HepG2 (cell line): Measurements from ENCODE around the gene PTCD1. TPM values are rescaled to one million over a fixed set of nuclear protein-coding genes. Genes with fewer than 3 reads are reported as not detected.

ENCODE experiments used
- CCAR2 ChIP-seq: fragments of 200-400 bp; formaldehyde crosslinking; optimal IDR thresholded peaks from 2 replicates; pipeline ENCODE3; 2018; ENCODE audit warnings: low read depth, mild to moderate bottlenecking, low read length, moderate library complexity
- ETV5 ChIP-seq: IDR thresholded peaks from 2 replicates; pipeline ENCODE4 v1.6.1; 2018; ENCODE audit warnings: missing biosample characterization, missing genetic modification reagents, inconsistent platforms, borderline replicate concordance
- GABPB1 ChIP-seq: IDR thresholded peaks from 2 replicates; pipeline ENCODE4 v1.6.1; 2016; ENCODE audit warnings: mild to moderate bottlenecking, missing genetic modification reagents, moderate library complexity, missing compliant biosample characterization
- HNRNPH1 ChIP-seq: fragments of 200-400 bp; formaldehyde crosslinking; optimal IDR thresholded peaks from 2 replicates; pipeline ENCODE3; 2017; ENCODE audit warnings: mild to moderate bottlenecking, low read depth, low read length
- KDM6A ChIP-seq: IDR thresholded peaks from 2 replicates; pipeline ENCODE4 v1.6.1; 2016; ENCODE audit warnings: low read depth
- NCOA1 ChIP-seq: sonication (generic); formaldehyde crosslinking; IDR thresholded peaks from 2 replicates; pipeline ENCODE4 v1.9.0; 2021; ENCODE audit warnings: missing genetic modification reagents
- NCOA5 ChIP-seq: sonication (generic); formaldehyde crosslinking; IDR thresholded peaks from 2 replicates; pipeline ENCODE4 v1.4.0; 2020; ENCODE audit warnings: missing genetic modification reagents
- NFIB ChIP-seq: sonication (generic); formaldehyde crosslinking; IDR thresholded peaks from 2 replicates; pipeline ENCODE4 v1.9.0; 2021; ENCODE audit warnings: missing genetic modification reagents, mild to moderate bottlenecking, borderline replicate concordance
- PAF1 ChIP-seq: IDR thresholded peaks from 2 replicates; pipeline ENCODE4 v1.6.1; 2016; ENCODE audit warnings: missing genetic modification reagents, missing compliant biosample characterization
- PAX8 ChIP-seq: sonication (generic); formaldehyde crosslinking; IDR thresholded peaks from 2 replicates; pipeline ENCODE4 v1.8.0; 2022; ENCODE audit warnings: mild to moderate bottlenecking, missing genetic modification reagents, borderline replicate concordance
- RBM39 ChIP-seq: fragments of 200-400 bp; formaldehyde crosslinking; IDR thresholded peaks from one replicate; pipeline ENCODE4 v1.6.1; 2018; ENCODE audit warnings: antibody characterized with exemption, mild to moderate bottlenecking, low read depth, low read length; ENCODE audit not compliant: poor library complexity, severe bottlenecking
- SAFB2 ChIP-seq: sonication (generic); formaldehyde crosslinking; IDR thresholded peaks from 2 replicates; pipeline ENCODE4 v1.5.1; 2020; ENCODE audit warnings: missing genetic modification reagents, low read depth, mild to moderate bottlenecking, borderline replicate concordance
- TP53 ChIP-seq: sonication (generic); formaldehyde crosslinking; conservative IDR thresholded peaks from 2 replicates; pipeline ENCODE4 v1.4.0; 2020; ENCODE audit warnings: missing genetic modification reagents
- ZNF138 ChIP-seq: sonication (generic); formaldehyde crosslinking; IDR thresholded peaks from 2 replicates; pipeline ENCODE4 v1.5.0; 2020; ENCODE audit warnings: mild to moderate bottlenecking, low read depth, missing genetic modification reagents
- ZNF264 ChIP-seq: sonication (generic); formaldehyde crosslinking; IDR thresholded peaks from 2 replicates; pipeline ENCODE4 v1.4.0; 2020; ENCODE audit warnings: missing genetic modification reagents
- ZNF557 ChIP-seq: sonication (generic); formaldehyde crosslinking; IDR thresholded peaks from 2 replicates; pipeline ENCODE4 v1.4.0; 2020; ENCODE audit warnings: missing genetic modification reagents
- ZNF768 ChIP-seq: sonication (generic); formaldehyde crosslinking; IDR thresholded peaks from 2 replicates; pipeline ENCODE4 v1.4.0; 2020; ENCODE audit warnings: missing genetic modification reagents
- ZNF816 ChIP-seq: sonication (generic); formaldehyde crosslinking; IDR thresholded peaks from 2 replicates; pipeline ENCODE4 v1.8.0; 2022; ENCODE audit warnings: missing genetic modification reagents, mild to moderate bottlenecking, borderline replicate concordance
- ZNF883 ChIP-seq: sonication (generic); formaldehyde crosslinking; IDR thresholded peaks from 2 replicates; pipeline ENCODE4 v1.5.1; 2020; ENCODE audit warnings: mild to moderate bottlenecking, missing genetic modification reagents; ENCODE audit errors: not compliant biosample characterization
- polyA plus RNA-seq, 8 experiments: library from polyadenylated mRNA; depleted of rRNA in 3 of 8; stranded (reverse) in 7 of 8; unstranded in 1 of 8; fragments of >200 nt; fragmentation: Illumina TruSeq in 4 of 8; extraction: Trizol in 4 of 8; gene quantifications; 2 replicates each; pipeline versions ENCODE4 v1.2.1 to v1.2.3, GENCODE V29; 2011 to 2016; ENCODE audit warnings: low read depth in 4 of 8, missing spikeins in 1 of 8, mixed read lengths in 1 of 8; ENCODE audit not compliant: insufficient read depth in 1 of 8
- total RNA-seq, 5 experiments: library from RNA; depleted of rRNA; stranded (reverse); fragments of >200 nt; fragmentation: Illumina TruSeq; extraction: Trizol; gene quantifications; 2 replicates each; pipeline ENCODE4 v1.2.3, GENCODE V29; 2016; ENCODE audit warnings: low read depth in 1 of 5
- TF ChIP-seq, protein P1 (sequence below): sonication (generic); formaldehyde crosslinking; IDR thresholded peaks from 2 replicates; pipeline ENCODE4 v1.4.0; 2020; ENCODE audit warnings: missing genetic modification reagents
- TF ChIP-seq, protein P2 (sequence below): IDR thresholded peaks from 2 replicates; pipeline ENCODE4 v1.6.1; 2016; ENCODE audit warnings: low read depth, missing genetic modification reagents, missing compliant biosample characterization
- TF ChIP-seq, protein P3 (sequence below): sonication (generic); formaldehyde crosslinking; IDR thresholded peaks from 2 replicates; pipeline ENCODE4 v1.4.0; 2020; ENCODE audit warnings: missing genetic modification reagents

PTCD1 gene
- total and polyA plus RNA-seq, 2 of the 13 experiments (the other 11 are each of a cell fraction or from before 2014, with no cell fraction given), result 3.0 to 8.4 TPM

DNA sequence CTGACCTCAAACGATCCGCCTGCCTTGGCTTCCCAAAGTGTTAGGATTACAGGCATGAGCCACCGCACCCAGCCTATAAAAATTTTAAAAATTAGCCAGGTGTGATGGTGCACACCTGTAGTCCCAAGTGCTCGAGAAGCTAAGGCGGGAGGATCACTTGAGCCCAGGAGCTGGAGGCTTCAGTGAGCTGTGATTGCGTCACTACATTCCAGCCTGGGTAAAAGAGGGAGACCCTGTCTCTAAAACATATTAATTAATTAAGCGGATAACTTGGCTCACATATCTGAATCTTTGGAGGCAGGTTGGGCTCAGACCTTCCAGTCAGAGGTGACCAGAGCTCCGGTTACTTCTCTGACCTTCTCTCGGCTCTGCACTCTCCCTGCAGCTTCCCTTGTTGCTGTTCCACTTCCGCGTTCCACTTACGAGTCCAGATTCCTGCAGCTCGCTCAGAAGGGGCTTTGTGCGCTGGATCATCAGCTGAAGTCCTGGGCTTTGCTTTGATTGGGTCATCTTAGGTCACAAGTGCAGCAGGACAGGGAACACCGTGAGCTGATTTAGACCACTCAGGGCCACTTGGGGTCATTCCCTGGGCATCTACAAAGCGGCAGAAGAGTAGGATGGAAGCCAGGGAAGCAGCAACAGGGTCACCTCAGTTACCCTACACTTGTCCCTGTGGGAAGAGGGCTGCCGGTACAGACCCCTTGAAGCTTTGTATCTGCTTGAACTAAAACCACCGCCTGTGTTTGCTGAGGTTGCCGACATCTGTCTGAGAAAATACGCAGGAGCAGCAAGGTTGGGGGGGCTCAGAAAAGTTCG lies 66.1 kb downstream of the PTCD1 start (continued):
- TF ChIP-seq GABPB1 (CRISPR knock-in tag) (0 out of 2 replicates have a peak, but pooled peaks have one; percentile 4), ZNF883 (no peak), SAFB2 (CRISPR knock-in tag) (no peak), ZNF138 (CRISPR knock-in tag) (no peak), ETV5 (CRISPR knock-in tag) (peak; percentile 60), HNRNPH1 (no peak), CCAR2 (peak; percentile 23), TP53 (CRISPR knock-in tag) (no peak), NCOA1 (CRISPR knock-in tag) (no peak), RBM39 (no peak), NFIB (CRISPR knock-in tag) (no peak), ZNF768 (no peak), NCOA5 (CRISPR knock-in tag) (no peak), ZNF264 (no peak), PAX8 (no peak), PAF1 (CRISPR knock-in tag) (no peak), ZNF557 (CRISPR knock-in tag) (no peak), KDM6A (CRISPR knock-in tag) (peak; percentile 48; the same call in 1 of the 2 replicates), ZNF816 (CRISPR knock-in tag) (no peak)
- TF ChIP-seq, protein P1, sequence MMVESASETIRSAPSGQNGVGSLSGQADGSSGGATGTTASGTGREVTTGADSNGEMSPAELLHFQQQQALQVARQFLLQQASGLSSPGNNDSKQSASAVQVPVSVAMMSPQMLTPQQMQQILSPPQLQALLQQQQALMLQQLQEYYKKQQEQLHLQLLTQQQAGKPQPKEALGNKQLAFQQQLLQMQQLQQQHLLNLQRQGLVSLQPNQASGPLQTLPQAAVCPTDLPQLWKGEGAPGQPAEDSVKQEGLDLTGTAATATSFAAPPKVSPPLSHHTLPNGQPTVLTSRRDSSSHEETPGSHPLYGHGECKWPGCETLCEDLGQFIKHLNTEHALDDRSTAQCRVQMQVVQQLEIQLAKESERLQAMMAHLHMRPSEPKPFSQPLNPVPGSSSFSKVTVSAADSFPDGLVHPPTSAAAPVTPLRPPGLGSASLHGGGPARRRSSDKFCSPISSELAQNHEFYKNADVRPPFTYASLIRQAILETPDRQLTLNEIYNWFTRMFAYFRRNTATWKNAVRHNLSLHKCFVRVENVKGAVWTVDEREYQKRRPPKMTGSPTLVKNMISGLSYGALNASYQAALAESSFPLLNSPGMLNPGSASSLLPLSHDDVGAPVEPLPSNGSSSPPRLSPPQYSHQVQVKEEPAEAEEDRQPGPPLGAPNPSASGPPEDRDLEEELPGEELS, result peak; percentile 47; the same call in 1 of the 2 replicates
- TF ChIP-seq, protein P2, sequence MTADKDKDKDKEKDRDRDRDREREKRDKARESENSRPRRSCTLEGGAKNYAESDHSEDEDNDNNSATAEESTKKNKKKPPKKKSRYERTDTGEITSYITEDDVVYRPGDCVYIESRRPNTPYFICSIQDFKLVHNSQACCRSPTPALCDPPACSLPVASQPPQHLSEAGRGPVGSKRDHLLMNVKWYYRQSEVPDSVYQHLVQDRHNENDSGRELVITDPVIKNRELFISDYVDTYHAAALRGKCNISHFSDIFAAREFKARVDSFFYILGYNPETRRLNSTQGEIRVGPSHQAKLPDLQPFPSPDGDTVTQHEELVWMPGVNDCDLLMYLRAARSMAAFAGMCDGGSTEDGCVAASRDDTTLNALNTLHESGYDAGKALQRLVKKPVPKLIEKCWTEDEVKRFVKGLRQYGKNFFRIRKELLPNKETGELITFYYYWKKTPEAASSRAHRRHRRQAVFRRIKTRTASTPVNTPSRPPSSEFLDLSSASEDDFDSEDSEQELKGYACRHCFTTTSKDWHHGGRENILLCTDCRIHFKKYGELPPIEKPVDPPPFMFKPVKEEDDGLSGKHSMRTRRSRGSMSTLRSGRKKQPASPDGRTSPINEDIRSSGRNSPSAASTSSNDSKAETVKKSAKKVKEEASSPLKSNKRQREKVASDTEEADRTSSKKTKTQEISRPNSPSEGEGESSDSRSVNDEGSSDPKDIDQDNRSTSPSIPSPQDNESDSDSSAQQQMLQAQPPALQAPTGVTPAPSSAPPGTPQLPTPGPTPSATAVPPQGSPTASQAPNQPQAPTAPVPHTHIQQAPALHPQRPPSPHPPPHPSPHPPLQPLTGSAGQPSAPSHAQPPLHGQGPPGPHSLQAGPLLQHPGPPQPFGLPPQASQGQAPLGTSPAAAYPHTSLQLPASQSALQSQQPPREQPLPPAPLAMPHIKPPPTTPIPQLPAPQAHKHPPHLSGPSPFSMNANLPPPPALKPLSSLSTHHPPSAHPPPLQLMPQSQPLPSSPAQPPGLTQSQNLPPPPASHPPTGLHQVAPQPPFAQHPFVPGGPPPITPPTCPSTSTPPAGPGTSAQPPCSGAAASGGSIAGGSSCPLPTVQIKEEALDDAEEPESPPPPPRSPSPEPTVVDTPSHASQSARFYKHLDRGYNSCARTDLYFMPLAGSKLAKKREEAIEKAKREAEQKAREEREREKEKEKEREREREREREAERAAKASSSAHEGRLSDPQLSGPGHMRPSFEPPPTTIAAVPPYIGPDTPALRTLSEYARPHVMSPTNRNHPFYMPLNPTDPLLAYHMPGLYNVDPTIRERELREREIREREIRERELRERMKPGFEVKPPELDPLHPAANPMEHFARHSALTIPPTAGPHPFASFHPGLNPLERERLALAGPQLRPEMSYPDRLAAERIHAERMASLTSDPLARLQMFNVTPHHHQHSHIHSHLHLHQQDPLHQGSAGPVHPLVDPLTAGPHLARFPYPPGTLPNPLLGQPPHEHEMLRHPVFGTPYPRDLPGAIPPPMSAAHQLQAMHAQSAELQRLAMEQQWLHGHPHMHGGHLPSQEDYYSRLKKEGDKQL (CRISPR knock-in tag), result no peak
- TF ChIP-seq, protein P3, sequence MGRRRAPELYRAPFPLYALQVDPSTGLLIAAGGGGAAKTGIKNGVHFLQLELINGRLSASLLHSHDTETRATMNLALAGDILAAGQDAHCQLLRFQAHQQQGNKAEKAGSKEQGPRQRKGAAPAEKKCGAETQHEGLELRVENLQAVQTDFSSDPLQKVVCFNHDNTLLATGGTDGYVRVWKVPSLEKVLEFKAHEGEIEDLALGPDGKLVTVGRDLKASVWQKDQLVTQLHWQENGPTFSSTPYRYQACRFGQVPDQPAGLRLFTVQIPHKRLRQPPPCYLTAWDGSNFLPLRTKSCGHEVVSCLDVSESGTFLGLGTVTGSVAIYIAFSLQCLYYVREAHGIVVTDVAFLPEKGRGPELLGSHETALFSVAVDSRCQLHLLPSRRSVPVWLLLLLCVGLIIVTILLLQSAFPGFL (CRISPR knock-in tag), result no peak
